SK-N-SH treated with all-trans-retinoic acid at 6 μM for 48 hours (cell line): ENCODE data around the gene OCA2.

Source experiments
- ATAC-seq: fragments of 200-7000 bp; cut with Tn5 transposase; 3 replicates; pipeline ENCODE4 v1.9.1; 2020; ENCODE audit warnings: mild to moderate bottlenecking, moderate library complexity
- ARNTL ChIP-seq: fragments of 450-650 bp; formaldehyde crosslinking; IDR thresholded peaks from 2 replicates; pipeline ENCODE4 v1.5.0; 2020; ENCODE audit warnings: low read depth, mild to moderate bottlenecking, moderate library complexity, borderline replicate concordance
- BACH2 ChIP-seq: fragments of 250-450 bp; sonication (Bioruptor Pico); IDR thresholded peaks from 2 replicates; pipeline ENCODE4 v1.9.0; 2021; ENCODE audit warnings: mild to moderate bottlenecking, borderline replicate concordance
- ESRRG ChIP-seq: fragments of 250-450 bp; sonication (Bioruptor Pico); IDR thresholded peaks from 2 replicates; pipeline ENCODE4 v1.6.1; 2021; ENCODE audit warnings: mild to moderate bottlenecking
- OSR1 ChIP-seq: fragments of 250-450 bp; sonication (Bioruptor Pico); IDR thresholded peaks from 2 replicates; pipeline ENCODE4 v1.8.0; 2022; ENCODE audit warnings: moderate library complexity, mild to moderate bottlenecking, inconsistent platforms
- PPARA ChIP-seq: fragments of 250-450 bp; sonication (Bioruptor Pico); IDR thresholded peaks from 2 replicates; pipeline ENCODE4 v1.5.0; 2020; ENCODE audit warnings: mild to moderate bottlenecking, borderline replicate concordance
- RARB ChIP-seq: fragments of 250-450 bp; sonication (Bioruptor Pico); IDR thresholded peaks from 2 replicates; pipeline ENCODE4 v1.8.0; 2021; ENCODE audit warnings: mild to moderate bottlenecking, moderate library complexity
- SNAI2 ChIP-seq: fragments of 250-450 bp; sonication (Bioruptor Pico); IDR thresholded peaks from 2 replicates; pipeline ENCODE4 v1.5.0; 2020; ENCODE audit warnings: mild to moderate bottlenecking, moderate library complexity
- TCF4 ChIP-seq: fragments of 250-450 bp; sonication (Bioruptor Pico); IDR thresholded peaks from 2 replicates; pipeline ENCODE4 v1.8.0; 2021; ENCODE audit warnings: mild to moderate bottlenecking, moderate library complexity, borderline replicate concordance
- TOX ChIP-seq: fragments of 250-450 bp; sonication (Bioruptor Pico); IDR thresholded peaks from 2 replicates; pipeline ENCODE4 v1.8.0; 2021; ENCODE audit warnings: mild to moderate bottlenecking, moderate library complexity, borderline replicate concordance
- ZFP30 ChIP-seq: fragments of 450-650 bp; formaldehyde crosslinking; IDR thresholded peaks from 2 replicates; pipeline ENCODE4 v1.5.0; 2022; ENCODE audit warnings: mild to moderate bottlenecking, moderate library complexity
- ZNF8 ChIP-seq: fragments of 450-650 bp; formaldehyde crosslinking; IDR thresholded peaks from 2 replicates; pipeline ENCODE4 v1.5.0; 2020; ENCODE audit warnings: mild to moderate bottlenecking, moderate library complexity
- TF ChIP-seq, protein P1 (sequence below): fragments of 250-450 bp; sonication (Bioruptor Pico); IDR thresholded peaks from 2 replicates; pipeline ENCODE4 v1.8.0; 2020; ENCODE audit warnings: mild to moderate bottlenecking, moderate library complexity, borderline replicate concordance
- TF ChIP-seq, protein P2 (sequence below): fragments of 250-450 bp; sonication (Bioruptor Pico); IDR thresholded peaks from 2 replicates; pipeline ENCODE4 v1.5.0; 2020; ENCODE audit warnings: mild to moderate bottlenecking, moderate library complexity
- TF ChIP-seq, protein P3 (sequence below): fragments of 250-450 bp; sonication (Bioruptor Pico); IDR thresholded peaks from 2 replicates; pipeline ENCODE4 v1.5.1; 2020; ENCODE audit warnings: low read depth, mild to moderate bottlenecking, moderate library complexity
- TF ChIP-seq, protein P4 (sequence below): fragments of 250-450 bp; sonication (Bioruptor Pico); IDR thresholded peaks from 2 replicates; pipeline ENCODE4 v1.8.0; 2021; ENCODE audit warnings: low read depth, mild to moderate bottlenecking, moderate library complexity, borderline replicate concordance

Gene OCA2

GRCh38 chr15:28081594-28081993 lies 17.5 kb downstream of the OCA2 start:
- TF ChIP-seq, protein P1, sequence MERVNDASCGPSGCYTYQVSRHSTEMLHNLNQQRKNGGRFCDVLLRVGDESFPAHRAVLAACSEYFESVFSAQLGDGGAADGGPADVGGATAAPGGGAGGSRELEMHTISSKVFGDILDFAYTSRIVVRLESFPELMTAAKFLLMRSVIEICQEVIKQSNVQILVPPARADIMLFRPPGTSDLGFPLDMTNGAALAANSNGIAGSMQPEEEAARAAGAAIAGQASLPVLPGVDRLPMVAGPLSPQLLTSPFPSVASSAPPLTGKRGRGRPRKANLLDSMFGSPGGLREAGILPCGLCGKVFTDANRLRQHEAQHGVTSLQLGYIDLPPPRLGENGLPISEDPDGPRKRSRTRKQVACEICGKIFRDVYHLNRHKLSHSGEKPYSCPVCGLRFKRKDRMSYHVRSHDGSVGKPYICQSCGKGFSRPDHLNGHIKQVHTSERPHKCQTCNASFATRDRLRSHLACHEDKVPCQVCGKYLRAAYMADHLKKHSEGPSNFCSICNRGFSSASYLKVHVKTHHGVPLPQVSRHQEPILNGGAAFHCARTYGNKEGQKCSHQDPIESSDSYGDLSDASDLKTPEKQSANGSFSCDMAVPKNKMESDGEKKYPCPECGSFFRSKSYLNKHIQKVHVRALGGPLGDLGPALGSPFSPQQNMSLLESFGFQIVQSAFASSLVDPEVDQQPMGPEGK (CRISPR knock-in tag), result no peak
- TF ChIP-seq, protein P2, sequence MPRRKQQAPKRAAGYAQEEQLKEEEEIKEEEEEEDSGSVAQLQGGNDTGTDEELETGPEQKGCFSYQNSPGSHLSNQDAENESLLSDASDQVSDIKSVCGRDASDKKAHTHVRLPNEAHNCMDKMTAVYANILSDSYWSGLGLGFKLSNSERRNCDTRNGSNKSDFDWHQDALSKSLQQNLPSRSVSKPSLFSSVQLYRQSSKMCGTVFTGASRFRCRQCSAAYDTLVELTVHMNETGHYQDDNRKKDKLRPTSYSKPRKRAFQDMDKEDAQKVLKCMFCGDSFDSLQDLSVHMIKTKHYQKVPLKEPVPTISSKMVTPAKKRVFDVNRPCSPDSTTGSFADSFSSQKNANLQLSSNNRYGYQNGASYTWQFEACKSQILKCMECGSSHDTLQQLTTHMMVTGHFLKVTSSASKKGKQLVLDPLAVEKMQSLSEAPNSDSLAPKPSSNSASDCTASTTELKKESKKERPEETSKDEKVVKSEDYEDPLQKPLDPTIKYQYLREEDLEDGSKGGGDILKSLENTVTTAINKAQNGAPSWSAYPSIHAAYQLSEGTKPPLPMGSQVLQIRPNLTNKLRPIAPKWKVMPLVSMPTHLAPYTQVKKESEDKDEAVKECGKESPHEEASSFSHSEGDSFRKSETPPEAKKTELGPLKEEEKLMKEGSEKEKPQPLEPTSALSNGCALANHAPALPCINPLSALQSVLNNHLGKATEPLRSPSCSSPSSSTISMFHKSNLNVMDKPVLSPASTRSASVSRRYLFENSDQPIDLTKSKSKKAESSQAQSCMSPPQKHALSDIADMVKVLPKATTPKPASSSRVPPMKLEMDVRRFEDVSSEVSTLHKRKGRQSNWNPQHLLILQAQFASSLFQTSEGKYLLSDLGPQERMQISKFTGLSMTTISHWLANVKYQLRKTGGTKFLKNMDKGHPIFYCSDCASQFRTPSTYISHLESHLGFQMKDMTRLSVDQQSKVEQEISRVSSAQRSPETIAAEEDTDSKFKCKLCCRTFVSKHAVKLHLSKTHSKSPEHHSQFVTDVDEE, result no peak
- TF ChIP-seq SNAI2, result no peak
- TF ChIP-seq, protein P3, sequence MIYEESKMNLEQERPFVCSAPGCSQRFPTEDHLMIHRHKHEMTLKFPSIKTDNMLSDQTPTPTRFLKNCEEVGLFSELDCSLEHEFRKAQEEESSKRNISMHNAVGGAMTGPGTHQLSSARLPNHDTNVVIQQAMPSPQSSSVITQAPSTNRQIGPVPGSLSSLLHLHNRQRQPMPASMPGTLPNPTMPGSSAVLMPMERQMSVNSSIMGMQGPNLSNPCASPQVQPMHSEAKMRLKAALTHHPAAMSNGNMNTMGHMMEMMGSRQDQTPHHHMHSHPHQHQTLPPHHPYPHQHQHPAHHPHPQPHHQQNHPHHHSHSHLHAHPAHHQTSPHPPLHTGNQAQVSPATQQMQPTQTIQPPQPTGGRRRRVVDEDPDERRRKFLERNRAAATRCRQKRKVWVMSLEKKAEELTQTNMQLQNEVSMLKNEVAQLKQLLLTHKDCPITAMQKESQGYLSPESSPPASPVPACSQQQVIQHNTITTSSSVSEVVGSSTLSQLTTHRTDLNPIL (CRISPR knock-in tag), result no peak
- TF ChIP-seq RARB (CRISPR knock-in tag), result no peak
- TF ChIP-seq ESRRG (CRISPR knock-in tag), result no peak
- TF ChIP-seq PPARA (CRISPR knock-in tag), result no peak
- TF ChIP-seq TCF4 (CRISPR knock-in tag), result no peak
- TF ChIP-seq ARNTL (CRISPR knock-in tag), result no peak
- TF ChIP-seq ZNF8 (CRISPR knock-in tag), result no peak
- no peak for TF ChIP-seq TOX (CRISPR knock-in tag)
- TF ChIP-seq OSR1 (CRISPR knock-in tag), result no peak
- no peak for ATAC-seq

DNA sequence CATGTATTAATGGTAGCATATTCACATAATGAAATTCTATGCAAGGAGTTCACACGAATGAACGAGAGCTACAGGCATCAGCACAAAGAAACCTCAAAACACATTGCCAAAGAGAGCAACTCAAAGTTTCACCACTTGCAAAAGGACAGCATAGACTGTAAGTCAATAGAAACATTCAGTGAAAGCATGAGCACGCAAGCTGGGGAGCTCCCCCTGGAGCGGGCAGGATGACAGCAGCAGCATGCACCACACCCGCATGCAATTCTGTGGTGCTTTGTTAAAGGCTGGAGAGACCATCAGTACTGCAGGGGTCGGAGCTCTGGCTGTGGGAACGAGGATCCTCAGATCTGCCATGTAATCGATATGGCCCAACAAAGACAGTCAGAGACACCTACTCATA lies 18.7 kb downstream of the OCA2 start:
- ATAC-seq, result no peak
- TF ChIP-seq OSR1 (CRISPR knock-in tag), result no peak
- TF ChIP-seq, protein P1 (CRISPR knock-in tag), result no peak
- TF ChIP-seq PPARA (CRISPR knock-in tag), result no peak
- TF ChIP-seq ARNTL (CRISPR knock-in tag), result no peak
- TF ChIP-seq, protein P2, result no peak
- TF ChIP-seq TOX (CRISPR knock-in tag), result no peak
- TF ChIP-seq, protein P4, sequence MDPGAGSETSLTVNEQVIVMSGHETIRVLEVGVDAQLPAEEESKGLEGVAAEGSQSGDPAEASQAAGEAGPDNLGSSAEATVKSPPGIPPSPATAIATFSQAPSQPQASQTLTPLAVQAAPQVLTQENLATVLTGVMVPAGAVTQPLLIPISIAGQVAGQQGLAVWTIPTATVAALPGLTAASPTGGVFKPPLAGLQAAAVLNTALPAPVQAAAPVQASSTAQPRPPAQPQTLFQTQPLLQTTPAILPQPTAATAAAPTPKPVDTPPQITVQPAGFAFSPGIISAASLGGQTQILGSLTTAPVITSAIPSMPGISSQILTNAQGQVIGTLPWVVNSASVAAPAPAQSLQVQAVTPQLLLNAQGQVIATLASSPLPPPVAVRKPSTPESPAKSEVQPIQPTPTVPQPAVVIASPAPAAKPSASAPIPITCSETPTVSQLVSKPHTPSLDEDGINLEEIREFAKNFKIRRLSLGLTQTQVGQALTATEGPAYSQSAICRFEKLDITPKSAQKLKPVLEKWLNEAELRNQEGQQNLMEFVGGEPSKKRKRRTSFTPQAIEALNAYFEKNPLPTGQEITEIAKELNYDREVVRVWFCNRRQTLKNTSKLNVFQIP (CRISPR knock-in tag), result no peak
- no peak for TF ChIP-seq SNAI2
- TF ChIP-seq BACH2 (CRISPR knock-in tag), result no peak
- no peak for TF ChIP-seq ZFP30 (CRISPR knock-in tag)
